Measurements from ENCODE around the gene KAZN.
"Not testable (repeated sequence)": the region's sequence is repeated elsewhere in the genome, so short reads cannot be mapped to it uniquely, and the experiment has no call there.

Gene KAZN

GRCh38 chr1:14955976-14956375 is 357.5 kb downstream of the KAZN start:
- DNase-seq (ENCODE audit: low read depth, low spot score) = no peak

DNA sequence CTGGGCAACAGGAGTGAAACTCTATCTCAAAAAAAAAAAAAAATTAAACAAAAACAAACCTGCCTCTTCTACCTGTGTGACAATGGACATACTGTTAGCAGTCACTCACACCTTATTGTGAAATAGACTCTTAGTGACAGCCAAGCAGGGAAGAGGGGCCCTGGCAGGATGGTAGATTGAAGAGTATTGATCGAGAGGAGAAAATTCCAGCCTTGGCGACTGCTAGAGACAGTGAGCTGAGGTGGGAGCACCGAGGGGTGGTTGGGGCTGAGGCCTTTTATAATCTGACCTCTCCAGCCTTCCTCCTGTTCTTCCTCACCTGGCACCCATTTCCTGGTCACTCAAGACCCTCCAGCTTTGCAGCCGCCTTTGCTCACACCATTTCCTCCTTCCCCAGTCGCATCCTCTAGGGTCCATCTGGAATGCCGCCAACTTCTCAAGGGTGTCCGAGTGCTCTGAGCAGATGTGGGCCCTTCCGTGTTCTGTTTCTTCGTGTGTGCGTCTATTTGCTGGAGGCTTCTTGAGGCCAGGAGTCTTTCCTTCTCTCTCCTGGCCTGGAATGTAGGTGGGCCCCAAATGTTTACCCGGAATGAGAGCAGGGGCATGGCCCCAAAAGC is 358.2 kb downstream of the KAZN start:
- DNase-seq (ENCODE audit: low read depth, low spot score) = no peak

- DNase-seq (ENCODE audit: low read depth, low spot score) = no peak
Observed at GRCh38 chr1:14957375-14958098, 359.1 kb downstream of the KAZN start.

DNA sequence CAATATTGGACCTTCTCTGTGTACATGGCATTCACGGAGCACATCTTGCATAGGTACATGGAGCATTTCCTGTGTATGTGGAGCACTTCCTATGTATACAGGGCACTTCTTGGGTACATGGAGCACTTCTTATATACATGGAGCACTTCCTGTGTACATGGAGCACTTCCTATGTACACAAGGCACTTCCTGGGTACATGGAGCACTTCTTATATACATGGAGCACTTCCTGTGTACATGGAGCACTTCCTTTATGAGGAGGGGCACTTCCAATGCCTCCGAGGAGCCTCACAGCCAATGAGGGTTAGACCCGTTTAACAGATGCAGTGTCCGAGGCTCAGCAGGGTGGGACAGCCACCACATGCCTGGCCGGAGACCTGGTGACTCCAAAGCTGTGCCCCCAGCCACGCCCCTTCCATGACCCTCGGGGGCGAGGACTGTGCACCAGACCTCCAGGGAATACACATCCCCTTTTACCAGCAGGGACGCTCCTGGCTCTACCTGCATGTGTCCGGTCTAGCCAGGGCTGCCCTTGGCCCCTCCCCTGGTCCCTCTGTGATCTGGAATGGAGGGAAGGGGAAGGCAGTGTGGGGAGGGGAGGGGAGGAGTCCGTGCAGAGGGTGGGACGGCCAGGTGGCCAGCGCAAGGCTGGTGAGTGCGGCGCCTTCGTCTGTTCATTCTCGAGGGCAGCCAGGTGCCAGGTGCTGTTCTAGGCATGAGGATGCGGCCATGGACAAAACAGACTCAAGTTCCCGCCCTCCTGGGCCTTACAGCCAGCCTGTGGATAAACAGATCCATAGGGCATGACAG is 360.0 kb downstream of the KAZN start:
- no peak for DNase-seq (ENCODE audit: low read depth, low spot score)

DNA sequence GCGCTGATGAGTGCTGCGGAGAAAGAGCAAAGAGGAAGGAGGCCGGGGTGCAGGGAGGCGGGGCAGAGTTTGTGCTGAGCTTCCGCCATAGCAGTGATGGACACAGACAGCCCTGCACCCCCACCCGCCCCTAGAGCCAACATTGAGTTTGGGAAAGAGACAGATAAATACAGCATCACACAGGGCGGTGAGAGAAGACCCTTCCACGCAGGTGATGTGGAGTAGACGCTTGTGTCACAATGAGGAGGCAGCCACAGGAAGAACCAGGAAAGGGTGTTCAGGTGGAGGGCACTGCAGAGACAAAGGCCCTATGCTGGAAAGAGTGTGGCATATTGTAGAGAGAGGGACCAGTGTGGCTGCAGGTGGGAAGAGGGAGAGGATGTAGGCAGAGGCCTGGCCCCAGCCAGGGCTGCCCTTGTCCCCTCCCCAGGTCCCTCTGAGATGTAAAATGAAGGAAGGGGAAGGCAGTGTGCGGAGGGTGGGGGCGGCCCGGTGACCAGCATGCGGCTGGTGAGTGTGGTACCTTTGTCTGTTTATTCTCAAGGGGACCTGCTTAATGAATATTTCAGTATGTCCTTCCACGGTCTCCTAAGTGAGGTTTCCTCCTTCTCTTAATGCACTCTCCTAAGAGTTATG is 360.7 kb downstream of the KAZN start:
- no peak for DNase-seq (ENCODE audit: low read depth, low spot score)

- DNase-seq (ENCODE audit: low read depth, low spot score) = no peak
Observed at GRCh38 chr1:14961661-14962267, 363.3 kb downstream of the KAZN start.

- DNase-seq (ENCODE audit: low read depth, low spot score) = no peak
Observed at GRCh38 chr1:14962407-14962806, 363.9 kb downstream of the KAZN start.

DNA sequence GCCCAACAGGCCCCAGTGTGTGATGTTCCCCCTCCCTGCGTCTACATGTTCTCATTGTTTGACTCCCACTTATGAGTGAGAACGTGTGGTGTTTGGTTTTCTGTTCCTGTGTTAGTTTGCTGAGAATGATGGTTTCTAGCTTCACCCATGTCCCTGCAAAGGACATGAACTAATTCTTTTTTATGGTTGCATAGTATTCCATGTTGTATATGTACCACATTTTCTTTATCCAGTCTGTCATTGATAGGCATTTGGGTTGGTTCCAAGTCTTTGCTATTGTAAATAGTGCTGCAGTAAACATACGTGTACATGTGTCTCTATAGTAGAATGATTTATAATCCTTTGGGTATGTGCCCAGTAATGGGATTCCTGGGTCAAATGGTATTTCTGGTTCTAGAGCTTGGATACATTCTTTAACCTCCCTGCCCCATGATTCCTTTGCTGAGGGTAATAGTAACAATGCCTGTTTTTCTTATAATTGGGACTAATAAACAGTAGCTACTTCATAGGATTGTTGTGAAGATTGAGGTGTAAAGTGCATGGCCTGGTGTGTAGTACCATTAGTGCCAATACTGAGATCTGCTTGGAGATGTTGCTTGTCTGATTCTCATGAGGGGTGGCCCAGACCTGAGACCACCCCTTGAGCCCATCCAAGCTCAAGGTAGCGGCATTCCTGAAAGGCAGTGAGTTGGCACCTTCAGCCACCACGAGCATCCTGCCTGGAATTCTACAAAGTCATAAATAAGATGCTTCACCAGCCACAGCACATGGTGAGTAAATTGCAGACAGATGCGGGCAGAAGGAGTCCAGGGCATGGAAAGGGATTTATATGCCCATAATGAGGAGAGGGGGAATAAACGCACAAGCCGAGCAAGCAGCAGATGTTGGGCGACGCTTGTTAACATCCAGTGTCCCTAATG is 365.6 kb downstream of the KAZN start:
- DNase-seq (ENCODE audit: low read depth, low spot score) = not testable (repeated sequence)

DNA sequence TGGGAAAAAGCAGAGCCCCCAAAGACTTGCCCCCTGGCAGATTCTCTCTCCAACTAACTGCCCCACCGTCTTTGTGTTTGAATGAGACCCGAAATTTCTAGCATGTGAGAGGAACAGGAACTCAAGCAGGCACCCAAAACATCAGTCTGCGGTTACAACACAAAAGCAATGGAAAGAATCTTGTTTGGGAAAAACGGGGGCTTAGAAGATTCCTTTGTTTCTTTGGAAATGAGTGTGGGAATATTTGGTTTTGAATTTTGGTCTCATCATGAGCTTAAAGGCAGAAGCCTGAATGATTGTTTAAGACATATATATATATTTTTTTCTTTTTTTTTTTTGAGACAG is 366.2 kb downstream of the KAZN start:
- DNase-seq (ENCODE audit: low read depth, low spot score) = no peak

DNA sequence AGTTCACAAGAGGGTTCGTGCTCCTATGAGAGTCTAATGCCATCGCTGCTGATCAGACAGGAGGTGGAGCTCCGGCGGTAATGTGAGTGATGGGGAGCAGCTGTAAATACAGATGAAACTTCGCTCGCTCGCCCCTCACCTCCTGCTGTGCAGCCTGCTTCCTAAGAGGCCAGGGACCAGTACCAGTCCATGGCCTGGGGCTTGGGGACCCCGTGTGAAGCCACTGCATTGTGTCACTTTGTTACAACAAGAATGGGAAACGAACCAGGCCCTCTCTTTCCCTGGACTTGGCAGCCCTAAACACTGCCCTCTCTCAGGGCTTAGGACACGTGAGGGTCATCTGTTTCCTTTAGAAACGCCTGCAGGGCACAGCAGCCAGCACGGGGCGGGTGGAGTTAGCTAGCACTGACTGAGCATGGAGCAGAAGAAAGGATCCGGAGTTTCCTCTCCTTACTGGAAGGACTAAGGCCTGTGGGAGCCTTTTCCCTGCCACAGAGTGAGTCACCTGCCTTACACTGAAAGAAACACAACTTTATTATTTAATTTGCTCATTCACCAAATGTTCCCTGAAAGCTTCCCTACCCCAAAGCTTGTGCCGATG is 369.9 kb downstream of the KAZN start:
- no peak for DNase-seq (ENCODE audit: low read depth, low spot score)

DNA sequence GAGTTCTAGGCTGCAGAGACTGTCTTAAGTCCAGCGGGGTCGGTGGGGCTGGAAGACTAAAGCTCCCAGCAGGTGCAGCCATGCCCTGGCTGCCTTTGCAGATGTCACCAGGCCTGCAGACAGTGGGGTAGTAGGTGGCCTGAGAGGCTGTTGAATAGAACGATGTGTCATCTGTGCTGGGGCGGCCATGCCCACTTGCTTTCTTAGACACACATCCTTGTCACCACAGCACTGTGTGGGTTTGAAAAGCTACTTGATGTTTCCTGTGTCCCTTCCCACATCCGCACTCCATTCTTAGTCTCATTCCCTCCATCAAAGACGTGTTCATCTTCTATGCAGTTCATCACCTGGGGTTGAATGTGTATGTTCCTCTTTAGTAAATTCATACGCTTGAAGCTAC is 370.5 kb downstream of the KAZN start:
- no peak for DNase-seq (ENCODE audit: low read depth, low spot score)

- no peak for DNase-seq (ENCODE audit: low read depth, low spot score)
Observed at GRCh38 chr1:14970115-14970798, 371.8 kb downstream of the KAZN start.

DNA sequence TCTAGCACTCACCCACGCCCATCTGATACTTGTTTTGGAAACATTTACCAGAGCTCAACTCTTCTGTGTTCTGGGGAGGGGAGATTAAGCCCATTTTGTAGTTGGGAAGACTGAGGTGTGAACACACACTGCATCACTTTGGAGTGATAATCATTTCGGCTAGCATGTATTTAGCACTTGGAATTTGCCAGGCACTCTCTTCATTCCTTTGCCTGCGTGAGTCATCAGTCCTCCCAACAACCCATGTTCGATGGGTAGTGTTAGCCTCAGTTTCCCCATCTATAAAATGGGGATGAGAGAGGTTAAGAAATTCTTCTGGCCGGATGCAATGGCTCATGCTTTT is 372.3 kb downstream of the KAZN start:
- no peak for DNase-seq (ENCODE audit: low read depth, low spot score)

DNA sequence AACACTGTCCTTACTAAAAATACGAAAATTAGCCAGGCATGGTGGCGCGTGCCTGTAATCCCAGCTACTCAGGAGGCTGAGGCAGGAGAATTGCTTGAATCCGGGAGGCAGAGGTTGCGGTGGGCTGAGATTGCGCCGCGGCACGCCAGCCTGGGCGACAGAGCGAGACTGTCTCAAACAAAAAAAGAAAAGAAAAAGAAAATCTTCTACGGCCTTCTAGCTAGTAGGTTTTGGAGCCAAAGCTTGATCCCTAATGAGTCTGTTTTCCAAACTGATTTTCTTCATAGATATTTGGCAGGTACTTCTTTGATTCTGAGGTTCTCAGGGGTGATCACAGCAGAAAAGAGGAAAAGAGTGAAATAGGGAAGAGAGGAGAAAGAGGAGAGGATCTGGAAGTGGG is 372.7 kb downstream of the KAZN start:
- no peak for DNase-seq (ENCODE audit: low read depth, low spot score)

GRCh38 chr1:14972107-14972506 is 373.6 kb downstream of the KAZN start:
- DNase-seq (ENCODE audit: low read depth, low spot score) = no peak

GRCh38 chr1:14973773-14974172 is 375.3 kb downstream of the KAZN start:
- DNase-seq (ENCODE audit: low read depth, low spot score) = no peak

DNA sequence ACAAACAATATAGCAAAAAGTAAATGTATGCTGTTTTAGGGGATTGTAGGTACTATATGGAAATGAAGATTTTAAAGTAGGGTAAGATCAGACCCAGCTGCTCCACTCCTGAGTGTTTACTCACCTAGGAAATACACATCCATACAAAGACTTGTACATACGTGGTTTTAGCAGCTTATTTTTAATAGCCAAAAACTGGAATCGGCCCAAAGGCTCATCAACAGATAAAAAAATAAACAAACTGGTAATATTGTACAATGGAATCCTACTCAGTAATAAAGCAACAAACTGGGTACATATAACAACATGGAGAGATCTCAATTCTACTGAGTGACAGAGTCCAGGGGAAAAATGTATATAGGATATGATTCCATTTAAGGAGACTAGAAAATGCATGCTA is 375.9 kb downstream of the KAZN start:
- no peak for DNase-seq (ENCODE audit: low read depth, low spot score)

- DNase-seq (ENCODE audit: low read depth, low spot score) = no peak
Observed at GRCh38 chr1:14975119-14975518, 376.6 kb downstream of the KAZN start.

- DNase-seq (ENCODE audit: low read depth, low spot score) = no peak
Observed at GRCh38 chr1:14976256-14976655, 377.8 kb downstream of the KAZN start.

DNA sequence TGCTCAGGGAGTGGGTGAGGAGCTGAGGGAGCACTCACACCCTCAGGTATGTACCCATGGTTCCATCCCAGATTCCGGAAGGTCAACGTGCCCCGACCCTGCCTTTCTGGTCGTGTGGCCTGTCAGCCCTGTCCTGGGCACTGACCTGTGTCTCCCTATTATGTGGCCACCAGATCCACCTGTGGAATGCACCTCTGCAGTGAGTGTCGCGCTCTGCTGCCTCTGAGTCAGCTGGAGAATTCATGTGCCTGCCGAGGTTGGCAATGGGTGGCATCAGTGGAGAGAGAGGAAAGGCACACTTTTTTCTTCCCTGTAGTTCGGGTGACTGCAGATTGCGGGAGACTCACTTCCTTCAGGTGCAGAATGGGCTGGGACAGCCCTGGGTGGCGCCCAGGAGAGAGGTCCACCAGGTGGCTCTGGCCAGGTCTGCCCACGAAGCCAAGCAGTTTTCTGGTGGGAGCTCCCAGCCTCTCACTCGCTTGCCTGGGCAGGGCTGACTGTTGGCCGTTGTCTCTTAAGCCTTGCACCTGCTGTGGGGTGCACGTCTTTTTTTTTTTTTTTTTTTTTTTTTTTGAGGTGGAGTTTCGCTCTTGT is 378.9 kb downstream of the KAZN start:
- no peak for DNase-seq (ENCODE audit: low read depth, low spot score)
